Natural killer cell (primary cell): ENCODE data around the gene C4A. TPM values are rescaled to one million over a fixed set of nuclear protein-coding genes. Genes with fewer than 3 reads are reported as not detected.

ENCODE experiments used
- ATAC-seq, 3 donors: fragments of 150-1000 bp in 2 of 3; fragments of 200-7000 bp in 1 of 3; cut with Tn5 transposase; 1 replicate in 1 of 3; 2 replicates in 2 of 3; pipeline ENCODE4 v1.10.0; 2021; ENCODE audit warnings: mild to moderate bottlenecking in 2 of 3, moderate library complexity in 2 of 3
- DNase-seq, 2 donors: peaks; one replicate each; pipeline versions ENCODE4 v3.0.0 to v3.0.0-alpha.2; 2013 to 2021; ENCODE audit warnings: mixed read lengths in 1 of 2
- H3K27ac ChIP-seq: one replicate; pipeline ENCODE4 v1.5.1; 2013; ENCODE audit warnings: mild to moderate bottlenecking, low read length
- H3K27me3 ChIP-seq: one replicate; pipeline ENCODE4 v1.6.1; 2013; ENCODE audit warnings: low read length; ENCODE audit not compliant: control insufficient read depth, insufficient read depth
- H3K36me3 ChIP-seq: one replicate; pipeline ENCODE4 v1.6.1; 2013; ENCODE audit warnings: low read length; ENCODE audit not compliant: control insufficient read depth, insufficient read depth
- H3K4me1 ChIP-seq: one replicate; pipeline ENCODE4 v1.6.1; 2013; ENCODE audit warnings: low read length; ENCODE audit not compliant: control insufficient read depth, insufficient read depth
- H3K4me3 ChIP-seq: one replicate; pipeline ENCODE4 v1.5.1; 2013; ENCODE audit warnings: low read length
- H3K9me3 ChIP-seq: one replicate; pipeline ENCODE4 v1.6.1; 2013; ENCODE audit warnings: low read length; ENCODE audit not compliant: control insufficient read depth, insufficient read depth
- H3K27ac Mint-ChIP-seq, 2 donors: one replicate each; pipeline ENCODE4 v1.8.0; 2022; ENCODE audit warnings: mild to moderate bottlenecking in 2 of 2, mixed read lengths in 2 of 2, moderate library complexity in 1 of 2
- H3K27me3 Mint-ChIP-seq, 2 donors: one replicate each; pipeline ENCODE4 v1.8.0; 2022; ENCODE audit warnings: low read depth in 2 of 2, mixed read lengths in 2 of 2
- H3K36me3 Mint-ChIP-seq: one replicate; pipeline ENCODE4 v1.8.0; 2022; ENCODE audit warnings: mixed read lengths
- H3K4me1 Mint-ChIP-seq, 2 donors: one replicate each; pipeline ENCODE4 v1.8.0; 2022; ENCODE audit warnings: mixed read lengths in 2 of 2
- H3K4me3 Mint-ChIP-seq: one replicate; pipeline ENCODE4 v1.8.0; 2022; ENCODE audit warnings: mild to moderate bottlenecking, moderate library complexity, mixed read lengths
- H3K9me3 Mint-ChIP-seq, 2 donors: one replicate each; pipeline ENCODE4 v1.8.0; 2022; ENCODE audit warnings: mixed read lengths in 2 of 2
- WGBS: methylation state at CpG from one replicate; pipeline ENCODE4 v1.1.7; 2013; ENCODE audit warnings: missing lambda C conversion rate; ENCODE audit not compliant: insufficient coverage; 5-methylcytosine and 5-hydroxymethylcytosine counted together
- intact Hi-C: fragments of 100-400 bp; cut with micrococcal nuclease; formaldehyde crosslinking; loops from one replicate; pipeline ENCODE4 v1.14.2; 2022
- total RNA-seq, 4 donors: library from RNA; stranded (reverse); fragments of 120-200 nt in 1 of 4; gene quantifications; one replicate each; pipeline versions ENCODE4 v1.2.3 to v1.2.4, GENCODE V29; 2013 to 2022
- TF ChIP-seq, protein P1 (sequence below): fragments of 200-600 bp; IDR thresholded peaks from one replicate; pipeline ENCODE4 v1.8.0; 2022; ENCODE audit warnings: antibody characterized with exemption

Gene C4A
- total RNA-seq, 3 donors from 2014 or later (not counting 1 experiment from before 2014, with no cell fraction given), result 5.0 to 8.2 (median 5.4) TPM

DNA sequence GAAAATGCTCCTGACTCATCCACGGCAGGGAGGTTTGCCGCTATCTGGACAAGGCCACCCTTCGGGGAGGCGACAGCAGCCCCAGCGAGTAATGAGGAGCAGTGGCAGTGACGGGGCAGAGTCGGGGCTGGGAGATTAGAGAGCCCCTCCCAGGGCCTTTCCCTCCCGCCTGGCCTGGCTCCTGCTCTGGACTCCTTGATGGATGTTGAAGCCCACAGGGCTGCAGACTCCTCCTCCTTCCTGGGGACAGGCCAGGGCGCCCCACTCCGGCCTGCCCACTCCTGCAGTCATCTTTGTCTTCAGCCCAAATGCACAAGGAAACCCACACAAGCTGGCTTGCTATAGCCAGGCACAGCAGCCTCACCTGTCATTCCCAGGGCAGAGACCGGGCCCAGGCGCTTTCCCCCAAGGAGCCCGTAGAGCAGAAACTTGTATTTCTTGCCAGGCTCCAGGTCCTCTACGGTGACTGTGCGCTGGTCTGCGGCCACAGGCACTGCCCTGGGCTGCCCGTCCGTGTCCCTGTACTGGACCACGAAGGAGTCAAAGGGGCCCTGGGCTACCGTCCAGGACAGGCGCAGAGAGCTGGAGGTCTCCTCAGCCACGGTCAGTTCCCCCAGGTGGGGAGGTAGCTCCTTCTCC lies 64.1 kb downstream of the C4A start:
- no peak overlapping the region for H3K27ac Mint-ChIP-seq
- no peak for ATAC-seq

GRCh38 chr6:32046450-32047083 lies 64.7 kb downstream of the C4A start:
- no peak overlapping the region for H3K4me3 ChIP-seq
- Mint-ChIP-seq H3K9me3 (no peaks in the 10 kb centered on the region), H3K27me3 (peaks cover 0 to 3% of the 10 kb centered on the region in 2 donors), H3K4me1 (peaks cover 0 to 7% of the 10 kb centered on the region in 2 donors), H3K36me3 (no peaks in the 10 kb centered on the region), H3K27ac (no peak overlapping the region), H3K4me3 (no peak overlapping the region)
- intact Hi-C loops, result no loop called here
- H3K27ac ChIP-seq, result no peak overlapping the region
- H3K9me3 ChIP-seq, result no peaks in the 10 kb centered on the region
- no peaks in the 10 kb centered on the region for H3K36me3 ChIP-seq
- ATAC-seq, result no peak
- DNase-seq, result no peak
- H3K4me1 ChIP-seq, result peaks cover 3% of the 10 kb centered on the region
- TF ChIP-seq, protein P1, sequence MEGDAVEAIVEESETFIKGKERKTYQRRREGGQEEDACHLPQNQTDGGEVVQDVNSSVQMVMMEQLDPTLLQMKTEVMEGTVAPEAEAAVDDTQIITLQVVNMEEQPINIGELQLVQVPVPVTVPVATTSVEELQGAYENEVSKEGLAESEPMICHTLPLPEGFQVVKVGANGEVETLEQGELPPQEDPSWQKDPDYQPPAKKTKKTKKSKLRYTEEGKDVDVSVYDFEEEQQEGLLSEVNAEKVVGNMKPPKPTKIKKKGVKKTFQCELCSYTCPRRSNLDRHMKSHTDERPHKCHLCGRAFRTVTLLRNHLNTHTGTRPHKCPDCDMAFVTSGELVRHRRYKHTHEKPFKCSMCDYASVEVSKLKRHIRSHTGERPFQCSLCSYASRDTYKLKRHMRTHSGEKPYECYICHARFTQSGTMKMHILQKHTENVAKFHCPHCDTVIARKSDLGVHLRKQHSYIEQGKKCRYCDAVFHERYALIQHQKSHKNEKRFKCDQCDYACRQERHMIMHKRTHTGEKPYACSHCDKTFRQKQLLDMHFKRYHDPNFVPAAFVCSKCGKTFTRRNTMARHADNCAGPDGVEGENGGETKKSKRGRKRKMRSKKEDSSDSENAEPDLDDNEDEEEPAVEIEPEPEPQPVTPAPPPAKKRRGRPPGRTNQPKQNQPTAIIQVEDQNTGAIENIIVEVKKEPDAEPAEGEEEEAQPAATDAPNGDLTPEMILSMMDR, result no peak
- WGBS, result 76% methylated on average over 14 of the region's 14 CpGs
- H3K27me3 ChIP-seq, result no peaks in the 10 kb centered on the region

More for the DNA sequence above, 64.1 kb downstream of the C4A start:
- intact Hi-C loops, result no loop called here
- H3K4me3 Mint-ChIP-seq, result no peak overlapping the region
- H3K27me3 Mint-ChIP-seq, result peaks cover 0 to 2% of the 10 kb centered on the region in 2 donors
- Histone ChIP-seq H3K4me3 (no peak overlapping the region), H3K4me1 (peaks cover 3% of the 10 kb centered on the region), H3K9me3 (no peaks in the 10 kb centered on the region), H3K27me3 (no peaks in the 10 kb centered on the region), H3K27ac (no peak overlapping the region), H3K36me3 (no peaks in the 10 kb centered on the region)
- 91% methylated on average over 22 of the region's 22 CpGs for WGBS
- TF ChIP-seq, protein P1, result no peak
- peaks cover 0 to 7% of the 10 kb centered on the region in 2 donors for H3K4me1 Mint-ChIP-seq
- no peak for DNase-seq
- H3K36me3 Mint-ChIP-seq, result no peaks in the 10 kb centered on the region
- no peaks in the 10 kb centered on the region for H3K9me3 Mint-ChIP-seq

- Mint-ChIP-seq H3K9me3 (no peaks in the 10 kb centered on the region), H3K27ac (no peak overlapping the region), H3K4me1 (peaks cover 0 to 7% of the 10 kb centered on the region in 2 donors), H3K27me3 (peaks cover 0 to 5% of the 10 kb centered on the region in 2 donors), H3K36me3 (no peaks in the 10 kb centered on the region), H3K4me3 (no peak overlapping the region)
- no peak for ATAC-seq
- TF ChIP-seq, protein P1, result no peak
- 89% methylated on average over 10 of the region's 11 CpGs for WGBS
- H3K27ac ChIP-seq, result no peak overlapping the region
- intact Hi-C loops, result no loop called here
- no peak for DNase-seq
- H3K27me3 ChIP-seq, result no peaks in the 10 kb centered on the region
- no peaks in the 10 kb centered on the region for H3K9me3 ChIP-seq
- H3K4me1 ChIP-seq, result peaks cover 3% of the 10 kb centered on the region
- H3K4me3 ChIP-seq, result no peak overlapping the region
- no peaks in the 10 kb centered on the region for H3K36me3 ChIP-seq
Measured at GRCh38 chr6:32047084-32047478, 65.2 kb downstream of the C4A start.

DNA sequence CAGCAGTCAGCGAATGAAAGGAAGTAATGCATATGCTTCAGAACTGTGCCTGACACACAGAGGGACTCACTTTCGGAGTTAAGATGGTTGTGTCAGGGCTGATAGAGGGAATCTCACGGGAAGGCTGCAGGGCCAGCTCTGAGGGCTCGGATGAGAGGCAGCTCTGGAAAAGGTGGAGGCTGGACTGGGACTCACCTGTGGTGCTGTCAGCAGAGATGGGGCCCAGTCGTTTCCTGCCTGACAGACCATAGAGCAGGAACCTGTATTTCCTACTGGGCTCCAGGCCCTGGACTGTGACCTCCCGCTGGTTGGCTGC lies 65.6 kb downstream of the C4A start:
- Mint-ChIP-seq H3K36me3 (no peaks in the 10 kb centered on the region), H3K9me3 (no peaks in the 10 kb centered on the region), H3K27me3 (peaks cover 0 to 5% of the 10 kb centered on the region in 2 donors), H3K4me1 (peaks cover 0 to 7% of the 10 kb centered on the region in 2 donors), H3K4me3 (no peak overlapping the region), H3K27ac (no peak overlapping the region)
- DNase-seq (no peak), ATAC-seq (no peak)
- Histone ChIP-seq H3K27me3 (no peaks in the 10 kb centered on the region), H3K4me3 (no peak overlapping the region), H3K27ac (no peak overlapping the region), H3K4me1 (peaks cover 3% of the 10 kb centered on the region), H3K9me3 (no peaks in the 10 kb centered on the region), H3K36me3 (no peaks in the 10 kb centered on the region)
- TF ChIP-seq, protein P1, result no peak
- intact Hi-C loops, result no loop called here
- WGBS, result 76% methylated on average over 6 of the region's 6 CpGs
